Right atrium auricular region (tissue), 2 donors: ENCODE measurements around the gene EPB41L5. TPM values are rescaled to one million over a fixed set of nuclear protein-coding genes. Genes with fewer than 3 reads are reported as not detected.

Source experiments
- DNase-seq: peaks from one replicate; pipeline ENCODE4 v3.0.0-alpha.2; 2019; ENCODE audit warnings: low spot score
- H3K27ac ChIP-seq, 2 donors: fragments of 200-600 bp; sonication (generic); 1 replicate in 1 of 2; 2 replicates in 1 of 2; pipeline ENCODE4 v1.5.1; 2016 to 2019
- H3K27me3 ChIP-seq, 2 donors: fragments of 200-600 bp; sonication (generic); one replicate each; pipeline versions ENCODE4 v1.5.1 to v1.6.0; 2017 to 2019
- H3K36me3 ChIP-seq: fragments of 200-600 bp; sonication (generic); one replicate; pipeline ENCODE4 v1.5.1; 2016
- H3K4me1 ChIP-seq, 2 donors: fragments of 200-600 bp; sonication (generic); one replicate each; pipeline versions ENCODE4 v1.5.1 to v1.6.0; 2017 to 2019
- H3K4me3 ChIP-seq, 2 donors: fragments of 200-600 bp; sonication (generic); 1 replicate in 1 of 2; 2 replicates in 1 of 2; pipeline ENCODE4 v1.5.1; 2017 to 2019; ENCODE audit warnings: mild to moderate bottlenecking in 1 of 2, moderate library complexity in 1 of 2
- H3K9me3 ChIP-seq, 2 donors: fragments of 200-600 bp; sonication (generic); one replicate each; pipeline ENCODE4 v1.5.1; 2019
- total RNA-seq, 2 donors: library from RNA; depleted of rRNA; stranded (reverse); fragments of >200 nt; gene quantifications; one replicate each; pipeline ENCODE4 v1.1.0, GENCODE V29; 2016
- TF ChIP-seq, protein P1 (sequence below), 2 donors: fragments of 200-600 bp; sonication (generic); IDR thresholded peaks; one replicate each; pipeline ENCODE4 v1.5.1; 2019; ENCODE audit warnings: antibody characterized with exemption in 2 of 2

EPB41L5 gene
- total RNA-seq, 2 donors from 2014 or later: 7.9 to 15.4 TPM

DNA sequence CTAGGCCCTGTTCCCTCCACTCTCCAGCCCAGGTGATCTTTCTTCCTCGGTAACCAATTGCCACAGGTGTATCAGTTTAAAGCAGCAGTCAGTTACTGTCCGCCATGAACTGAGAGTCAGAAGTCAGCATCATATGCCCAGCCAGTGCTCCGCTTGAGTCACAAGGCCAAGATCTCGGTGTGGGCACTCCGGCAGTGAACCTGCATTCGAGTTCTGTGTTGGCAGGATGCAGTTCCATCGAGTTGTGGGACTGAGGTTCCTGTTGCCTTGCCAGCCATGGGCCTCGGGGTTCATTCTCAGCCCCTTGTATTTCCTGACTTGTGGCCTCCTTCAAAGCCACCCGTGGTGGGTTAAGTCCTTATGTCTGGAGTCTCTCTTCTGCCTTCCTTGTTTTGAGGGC, 213.4 kb downstream of the EPB41L5 start:
- Histone ChIP-seq H3K4me3 (no peak overlapping the region), H3K27ac (no peak overlapping the region), H3K4me1 (peaks cover 0 to 23% of the 10 kb centered on the region in 2 donors), H3K27me3 (no peaks in the 10 kb centered on the region), H3K36me3 (no peaks in the 10 kb centered on the region), H3K9me3 (peaks cover 0 to 5% of the 10 kb centered on the region in 2 donors)
- TF ChIP-seq, protein P1, sequence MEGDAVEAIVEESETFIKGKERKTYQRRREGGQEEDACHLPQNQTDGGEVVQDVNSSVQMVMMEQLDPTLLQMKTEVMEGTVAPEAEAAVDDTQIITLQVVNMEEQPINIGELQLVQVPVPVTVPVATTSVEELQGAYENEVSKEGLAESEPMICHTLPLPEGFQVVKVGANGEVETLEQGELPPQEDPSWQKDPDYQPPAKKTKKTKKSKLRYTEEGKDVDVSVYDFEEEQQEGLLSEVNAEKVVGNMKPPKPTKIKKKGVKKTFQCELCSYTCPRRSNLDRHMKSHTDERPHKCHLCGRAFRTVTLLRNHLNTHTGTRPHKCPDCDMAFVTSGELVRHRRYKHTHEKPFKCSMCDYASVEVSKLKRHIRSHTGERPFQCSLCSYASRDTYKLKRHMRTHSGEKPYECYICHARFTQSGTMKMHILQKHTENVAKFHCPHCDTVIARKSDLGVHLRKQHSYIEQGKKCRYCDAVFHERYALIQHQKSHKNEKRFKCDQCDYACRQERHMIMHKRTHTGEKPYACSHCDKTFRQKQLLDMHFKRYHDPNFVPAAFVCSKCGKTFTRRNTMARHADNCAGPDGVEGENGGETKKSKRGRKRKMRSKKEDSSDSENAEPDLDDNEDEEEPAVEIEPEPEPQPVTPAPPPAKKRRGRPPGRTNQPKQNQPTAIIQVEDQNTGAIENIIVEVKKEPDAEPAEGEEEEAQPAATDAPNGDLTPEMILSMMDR (IDR thresholded peaks at IDR 0.05): no peak
- DNase-seq: no peak

- Histone ChIP-seq H3K27ac (no peak overlapping the region), H3K36me3 (no peaks in the 10 kb centered on the region), H3K27me3 (no peaks in the 10 kb centered on the region), H3K4me1 (peaks cover 0 to 13% of the 10 kb centered on the region in 2 donors), H3K9me3 (peaks cover 0 to 4% of the 10 kb centered on the region in 2 donors), H3K4me3 (no peak overlapping the region)
- no peak for DNase-seq
- TF ChIP-seq, protein P1 (IDR thresholded peaks at IDR 0.05): no peak
Measured at GRCh38 chr2:120227111-120227991, 214.5 kb downstream of the EPB41L5 start.

DNA sequence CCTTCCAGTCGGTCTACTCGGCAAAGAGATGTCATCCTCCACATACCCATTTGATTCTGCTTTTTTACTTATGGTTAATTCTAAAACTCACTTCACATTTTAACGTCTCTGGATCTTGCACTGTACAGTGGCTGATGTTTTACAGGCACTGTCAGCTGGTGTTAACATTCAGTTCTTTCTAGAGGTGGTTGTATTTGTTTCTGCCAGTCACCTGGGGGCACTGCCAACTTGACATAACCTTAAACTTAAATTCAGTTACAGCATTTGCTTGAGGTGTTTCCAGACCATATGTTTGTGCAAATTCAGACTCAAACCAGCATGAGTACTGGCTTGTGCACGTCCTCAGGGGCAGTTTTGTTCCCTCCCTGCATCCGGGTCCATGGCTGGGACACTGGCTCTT, 215.6 kb downstream of the EPB41L5 start:
- no peak for DNase-seq
- Histone ChIP-seq H3K36me3 (no peaks in the 10 kb centered on the region), H3K4me3 (no peak overlapping the region), H3K27ac (no peak overlapping the region), H3K4me1 (peaks cover 0 to 8% of the 10 kb centered on the region in 2 donors), H3K9me3 (no peaks in the 10 kb centered on the region), H3K27me3 (no peaks in the 10 kb centered on the region)
- TF ChIP-seq, protein P1 (IDR thresholded peaks at IDR 0.05): no peak

Other genes starting within 250 kb of the EPB41L5 start
- 10 to 100 TPM; 31.8 to 33.2 TPM for gene TMEM185B, start 210.3 kb downstream of the EPB41L5 start, total RNA-seq
- 10 to 100 TPM; 43.7 to 48.5 TPM for gene RALB, start 239.8 kb downstream of the EPB41L5 start, total RNA-seq